GM12875 (cell line): ENCODE results near the gene FAM200B.

Experiments used
- H3K4me3 ChIP-seq: one replicate; pipeline ENCODE4 v1.5.1; 2011; ENCODE audit warnings: low read depth, low read length, control low read depth
- TF ChIP-seq, protein P1 (sequence below): IDR thresholded peaks from 2 replicates; pipeline ENCODE4 v1.5.1; 2011; ENCODE audit warnings: low read depth, mild to moderate bottlenecking, control low read depth, inconsistent platforms, low read length, moderate library complexity, borderline replicate concordance; ENCODE audit not compliant: insufficient read depth

Gene FAM200B

DNA sequence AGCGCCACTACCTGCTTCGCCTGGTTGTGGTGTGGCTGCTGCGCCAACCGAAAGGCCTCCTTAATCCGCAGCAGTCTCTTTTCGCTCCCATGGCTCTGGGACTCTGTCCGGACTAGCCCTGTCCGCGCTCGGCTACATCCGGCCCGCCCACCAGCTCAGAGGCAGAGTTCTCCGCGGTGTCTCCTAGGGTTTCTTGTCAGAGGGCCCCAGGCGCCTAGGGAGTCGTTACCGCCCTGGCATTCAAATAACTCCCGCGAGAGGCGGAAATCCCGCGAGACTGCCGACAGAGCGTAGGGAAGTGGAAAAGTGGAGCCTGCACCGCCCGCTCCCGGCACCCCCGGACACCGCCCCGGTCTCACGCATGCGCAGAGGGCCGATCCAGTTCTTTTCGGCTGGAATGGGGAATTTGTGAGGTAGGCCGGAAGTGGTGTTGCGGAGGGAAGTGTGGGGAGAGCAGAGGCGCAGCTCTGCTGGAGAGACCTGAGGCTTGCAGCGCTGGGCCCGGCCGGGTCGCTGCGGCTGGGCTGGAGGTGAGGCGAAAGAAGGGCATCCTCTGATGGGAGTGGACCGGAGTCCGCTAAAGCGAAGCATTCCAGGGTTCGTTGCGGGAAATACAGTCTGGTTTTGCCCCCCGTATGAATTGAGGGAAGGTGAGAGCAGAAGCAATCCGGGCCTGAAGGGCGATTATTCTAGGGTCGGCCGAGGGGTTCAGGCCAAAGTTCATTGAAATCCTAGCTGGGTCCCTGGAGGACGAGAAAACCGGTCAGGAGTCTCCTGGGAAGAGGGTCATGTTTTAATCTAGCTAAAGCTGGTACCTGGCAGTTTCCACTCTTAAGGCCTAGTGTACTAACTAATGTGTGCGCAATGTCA lies at the start of gene FAM200B:
TSS of gene FAM200B (plus strand) at position 456 of the 870 bp plus-strand sequence. CDS start 5,151 bp downstream, outside the sequence.
- H3K4me3 ChIP-seq = peak within 1 kb of the TSS; percentile 81

DNA sequence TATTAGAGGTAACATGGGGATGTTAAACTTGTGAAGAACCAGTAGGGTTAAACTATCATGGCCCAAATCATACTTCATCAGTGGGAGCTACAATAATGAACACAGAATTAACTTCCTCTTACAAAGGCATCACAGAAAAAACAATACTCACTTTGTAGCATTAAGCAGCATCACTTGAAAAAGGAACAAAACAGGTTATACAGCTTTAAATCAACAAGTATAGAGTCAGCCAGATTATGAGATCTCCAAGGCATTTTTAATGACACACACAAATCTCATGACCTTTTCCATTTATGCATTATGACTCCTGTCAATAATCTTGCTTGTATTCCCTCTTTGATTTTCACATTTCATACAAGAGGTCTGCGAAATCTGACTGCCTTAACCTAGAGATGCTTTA lies 44.8 kb upstream of the FAM200B start:
- H3K4me3 ChIP-seq = no peak overlapping the region

More for the DNA sequence above, at the start of gene FAM200B:
- TF ChIP-seq, protein P1, sequence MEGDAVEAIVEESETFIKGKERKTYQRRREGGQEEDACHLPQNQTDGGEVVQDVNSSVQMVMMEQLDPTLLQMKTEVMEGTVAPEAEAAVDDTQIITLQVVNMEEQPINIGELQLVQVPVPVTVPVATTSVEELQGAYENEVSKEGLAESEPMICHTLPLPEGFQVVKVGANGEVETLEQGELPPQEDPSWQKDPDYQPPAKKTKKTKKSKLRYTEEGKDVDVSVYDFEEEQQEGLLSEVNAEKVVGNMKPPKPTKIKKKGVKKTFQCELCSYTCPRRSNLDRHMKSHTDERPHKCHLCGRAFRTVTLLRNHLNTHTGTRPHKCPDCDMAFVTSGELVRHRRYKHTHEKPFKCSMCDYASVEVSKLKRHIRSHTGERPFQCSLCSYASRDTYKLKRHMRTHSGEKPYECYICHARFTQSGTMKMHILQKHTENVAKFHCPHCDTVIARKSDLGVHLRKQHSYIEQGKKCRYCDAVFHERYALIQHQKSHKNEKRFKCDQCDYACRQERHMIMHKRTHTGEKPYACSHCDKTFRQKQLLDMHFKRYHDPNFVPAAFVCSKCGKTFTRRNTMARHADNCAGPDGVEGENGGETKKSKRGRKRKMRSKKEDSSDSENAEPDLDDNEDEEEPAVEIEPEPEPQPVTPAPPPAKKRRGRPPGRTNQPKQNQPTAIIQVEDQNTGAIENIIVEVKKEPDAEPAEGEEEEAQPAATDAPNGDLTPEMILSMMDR = no peak

DNA sequence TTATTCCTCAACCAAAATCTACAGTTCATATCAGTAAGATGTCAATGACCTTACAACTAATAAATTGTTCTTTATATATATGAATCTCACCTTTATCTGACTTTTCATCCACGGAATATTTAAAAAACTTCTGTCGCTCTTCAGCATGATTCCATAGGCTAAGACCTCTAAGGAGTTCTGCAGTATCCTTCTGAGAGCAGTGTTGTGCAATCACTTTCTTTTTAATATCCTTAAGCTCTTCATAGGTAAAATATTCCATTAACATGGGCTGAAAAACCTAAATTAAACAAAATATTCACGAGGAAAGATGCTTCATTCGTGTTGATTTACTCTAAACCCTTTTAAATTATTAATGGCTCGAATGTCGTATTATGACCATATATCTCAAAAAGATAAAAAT lies 43.2 kb upstream of the FAM200B start:
- H3K4me3 ChIP-seq = no peak overlapping the region
- TF ChIP-seq, protein P1 = no peak

More for the DNA sequence above, 44.8 kb upstream of the FAM200B start:
- TF ChIP-seq, protein P1 = no peak

DNA sequence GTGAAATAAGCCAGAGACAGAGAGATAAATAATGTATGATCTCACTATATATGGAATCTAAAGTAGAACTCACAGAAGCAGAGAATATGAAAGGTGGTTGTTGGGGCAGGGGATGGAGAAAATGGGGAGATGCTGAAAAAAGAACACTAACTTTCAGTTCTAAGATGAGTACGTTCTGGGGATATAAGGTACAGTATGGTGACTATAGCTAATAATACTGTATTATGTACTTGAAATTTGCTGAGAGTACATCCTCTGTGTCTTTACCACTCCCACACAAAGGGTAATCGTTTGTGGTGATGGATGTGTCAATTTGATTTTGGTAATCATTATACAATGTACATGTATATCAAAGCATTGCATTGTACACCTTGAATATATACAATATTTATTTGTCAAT lies 33.0 kb upstream of the FAM200B start:
- TF ChIP-seq, protein P1 = no peak
- H3K4me3 ChIP-seq = no peak overlapping the region

DNA sequence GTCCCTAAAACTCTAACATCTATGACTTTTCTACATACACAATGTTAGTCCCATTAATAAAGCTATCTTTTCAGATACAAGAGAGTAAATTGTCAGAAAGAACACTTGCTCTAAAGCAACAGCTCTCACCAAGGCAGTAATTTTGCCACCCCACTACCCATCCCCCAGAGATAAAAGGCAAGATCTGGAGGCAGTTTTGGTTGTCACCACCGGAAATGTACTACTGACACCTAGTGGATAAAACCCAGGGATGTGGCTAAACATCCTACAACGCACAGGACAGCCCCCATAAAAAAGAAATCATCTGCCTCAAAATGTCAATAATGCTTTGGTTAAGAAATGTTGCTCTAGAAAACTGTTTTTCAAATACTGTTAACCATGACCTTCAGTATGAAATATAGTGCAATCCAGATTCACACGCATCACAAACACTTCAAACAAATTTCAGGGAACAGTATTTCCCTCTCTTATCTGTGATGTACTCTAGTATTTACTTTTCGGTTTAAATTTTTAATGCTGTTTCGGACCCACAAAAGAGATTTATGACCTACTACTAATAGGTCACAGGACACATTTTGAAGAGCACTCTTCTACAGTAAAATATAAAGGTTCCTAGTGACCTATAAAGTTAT lies 31.6 kb upstream of the FAM200B start:
- TF ChIP-seq, protein P1 = peak; percentile 57; the same call in 1 of the 2 replicates
- H3K4me3 ChIP-seq = no peak overlapping the region

DNA sequence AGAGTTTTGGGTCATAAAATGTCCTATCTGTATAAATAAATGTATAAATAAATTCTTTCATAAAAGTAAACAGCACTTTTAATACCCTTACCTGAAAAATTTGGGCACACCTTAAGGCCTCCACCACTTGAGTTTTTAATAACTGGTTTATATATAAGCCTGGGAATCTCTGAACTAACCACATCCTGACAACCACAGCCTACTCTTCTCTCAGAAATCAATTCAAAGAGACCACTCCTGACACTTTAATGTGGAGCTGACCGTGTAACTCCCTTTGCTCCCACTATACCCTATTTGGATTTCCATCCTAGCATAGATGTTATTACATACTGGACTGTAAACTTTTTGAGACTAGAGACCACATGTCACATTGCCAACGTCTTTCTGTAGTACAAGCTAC lies 30.0 kb upstream of the FAM200B start:
- H3K4me3 ChIP-seq = no peak overlapping the region
- TF ChIP-seq, protein P1 = no peak
